Liver (tissue), 9 donors: ENCODE results near the gene RAB3A. TPM values are rescaled to one million over a fixed set of nuclear protein-coding genes. Genes with fewer than 3 reads are reported as not detected.

Source experiments
- DNase-seq: peaks from one replicate; pipeline ENCODE4 v3.0.0-alpha.2; 2017; ENCODE audit warnings: low spot score
- H3K27ac ChIP-seq, 2 donors: one replicate each; pipeline ENCODE4 v1.7.0; 2013; ENCODE audit warnings: inconsistent platforms in 2 of 2, low read length in 2 of 2, control low read depth in 1 of 2, low read depth in 1 of 2, mild to moderate bottlenecking in 1 of 2
- H3K27me3 ChIP-seq, 4 donors: one replicate each; pipeline versions ENCODE4 v1.6.1 to v1.7.0; 2013; ENCODE audit warnings: low read length in 3 of 4, inconsistent platforms in 1 of 4, mild to moderate bottlenecking in 1 of 4, moderate library complexity in 1 of 4; ENCODE audit not compliant: control insufficient read depth in 4 of 4, insufficient read depth in 4 of 4
- H3K36me3 ChIP-seq, 4 donors: one replicate each; pipeline versions ENCODE4 v1.6.1 to v1.7.0; 2013; ENCODE audit warnings: low read length in 3 of 4, mild to moderate bottlenecking in 3 of 4, low read depth in 1 of 4, moderate library complexity in 1 of 4; ENCODE audit not compliant: control insufficient read depth in 4 of 4, insufficient read depth in 3 of 4
- H3K4me1 ChIP-seq, 4 donors: one replicate each; pipeline versions ENCODE4 v1.6.1 to v1.7.0; 2013; ENCODE audit warnings: low read length in 3 of 4, mild to moderate bottlenecking in 3 of 4, moderate library complexity in 1 of 4; ENCODE audit not compliant: control insufficient read depth in 4 of 4, insufficient read depth in 4 of 4
- H3K4me3 ChIP-seq, 3 donors: one replicate each; pipeline versions ENCODE4 v1.6.1 to v1.7.0; 2013; ENCODE audit warnings: low read length in 3 of 3, control low read depth in 1 of 3, low read depth in 1 of 3, mild to moderate bottlenecking in 1 of 3
- H3K9ac ChIP-seq, 2 donors: one replicate each; pipeline ENCODE4 v1.7.0; 2013; ENCODE audit warnings: low read length in 2 of 2, mild to moderate bottlenecking in 2 of 2, moderate library complexity in 2 of 2, control low read depth in 1 of 2, low read depth in 1 of 2
- H3K9me3 ChIP-seq, 4 donors: one replicate each; pipeline versions ENCODE4 v1.6.1 to v1.7.0; 2013; ENCODE audit warnings: low read length in 3 of 4; ENCODE audit not compliant: control insufficient read depth in 4 of 4
- ATF3 ChIP-seq: IDR thresholded peaks from 2 replicates; pipeline ENCODE4 v1.6.1; 2016; ENCODE audit warnings: antibody characterized with exemption
- CTCF ChIP-seq: fragments of 150-350 bp; IDR thresholded peaks from 2 replicates; pipeline ENCODE4 v1.5.1; 2017; ENCODE audit warnings: improper control_type of control experiment, low read depth, low read length; ENCODE audit not compliant: missing input control
- EGR1 ChIP-seq, 2 donors: IDR thresholded peaks; 2 replicates each; pipeline ENCODE4 v1.6.1; 2016 to 2018; ENCODE audit warnings: antibody characterized with exemption in 2 of 2, low read depth in 2 of 2
- FOXA1 ChIP-seq: IDR thresholded peaks from 2 replicates; pipeline ENCODE4 v1.6.1; 2016; ENCODE audit warnings: antibody characterized with exemption
- FOXA2 ChIP-seq: IDR thresholded peaks from 2 replicates; pipeline ENCODE4 v1.6.1; 2016; ENCODE audit warnings: antibody characterized with exemption
- GABPA ChIP-seq, 2 donors: IDR thresholded peaks in 1 of 2; conservative IDR thresholded peaks in 1 of 2; 2 replicates each; pipeline ENCODE4 v1.6.1; 2016; ENCODE audit warnings: antibody characterized with exemption in 2 of 2, mild to moderate bottlenecking in 1 of 2, moderate library complexity in 1 of 2
- HNF4A ChIP-seq, 2 donors: conservative IDR thresholded peaks; 2 replicates each; pipeline ENCODE4 v1.6.1; 2016; ENCODE audit warnings: antibody characterized with exemption in 2 of 2, mild to moderate bottlenecking in 2 of 2
- HNF4G ChIP-seq: IDR thresholded peaks from 2 replicates; pipeline ENCODE4 v1.6.1; 2016; ENCODE audit warnings: antibody characterized with exemption
- JUND ChIP-seq, 2 donors: IDR thresholded peaks; 2 replicates each; pipeline ENCODE4 v1.6.1; 2016; ENCODE audit warnings: antibody characterized with exemption in 2 of 2
- MAX ChIP-seq: IDR thresholded peaks from 2 replicates; pipeline ENCODE4 v1.6.1; 2016; ENCODE audit warnings: antibody characterized with exemption
- NR2F2 ChIP-seq: IDR thresholded peaks from 2 replicates; pipeline ENCODE4 v1.6.1; 2016; ENCODE audit warnings: antibody characterized with exemption
- RAD21 ChIP-seq, 2 donors: IDR thresholded peaks; 2 replicates each; pipeline ENCODE4 v1.6.1; 2016; ENCODE audit warnings: antibody characterized with exemption in 2 of 2, mild to moderate bottlenecking in 2 of 2
- REST ChIP-seq: IDR thresholded peaks from 2 replicates; pipeline ENCODE4 v1.6.1; 2016; ENCODE audit warnings: antibody characterized with exemption, mild to moderate bottlenecking
- RXRA ChIP-seq, 2 donors: IDR thresholded peaks; 2 replicates each; pipeline ENCODE4 v1.6.1; 2017 to 2018; ENCODE audit warnings: antibody characterized with exemption in 2 of 2, mild to moderate bottlenecking in 1 of 2
- SP1 ChIP-seq: IDR thresholded peaks from 2 replicates; pipeline ENCODE4 v1.6.1; 2018; ENCODE audit warnings: antibody characterized with exemption, mild to moderate bottlenecking
- TAF1 ChIP-seq: conservative IDR thresholded peaks from 2 replicates; pipeline ENCODE4 v1.6.1; 2016; ENCODE audit warnings: antibody characterized with exemption, mild to moderate bottlenecking
- YY1 ChIP-seq: IDR thresholded peaks from 2 replicates; pipeline ENCODE4 v1.6.1; 2016; ENCODE audit warnings: antibody characterized with exemption, mild to moderate bottlenecking
- ZBTB33 ChIP-seq: IDR thresholded peaks from 2 replicates; pipeline ENCODE4 v1.6.1; 2016; ENCODE audit warnings: antibody characterized with exemption
- WGBS: extraction: QIAGEN DNeasy Blood & Tissue Kit; methylation state at CpG from one replicate; pipeline ENCODE4 v1.1.7; 2013; 5-methylcytosine and 5-hydroxymethylcytosine counted together
- polyA plus RNA-seq, 2 donors: library from polyadenylated mRNA; stranded (reverse) in 1 of 2; unstranded in 1 of 2; fragments of 200-250 nt in 1 of 2; fragments of >200 nt in 1 of 2; fragmentation: Nextera tagmentation in 1 of 2; extraction: Ambion mirVana in 1 of 2; gene quantifications; one replicate each; pipeline versions ENCODE4 v1.2.1 to v1.2.3, GENCODE V29; 2013 to 2015
- total RNA-seq, 2 donors: library from RNA; depleted of rRNA; stranded (reverse); fragments of >200 nt; gene quantifications; one replicate each; pipeline ENCODE4 v1.2.3, GENCODE V29; 2014
- donor health status: healthy.
- donor health status: healthy.
- donor health status: healthy.
- donor health status: healthy.
- donor health status: healthy.

RAB3A gene
- total and polyA plus RNA-seq, 4 donors = 0.33 to 1.7 (median 0.79) TPM

GRCh38 chr19:18167011-18167410, 36.8 kb downstream of the RAB3A start:
- WGBS = 96% methylated on average over 21 of the region's 21 CpGs
- Histone ChIP-seq H3K9ac (no peak overlapping the region), H3K4me1 (no peaks in the 10 kb centered on the region), H3K27me3 (no peaks in the 10 kb centered on the region), H3K4me3 (no peak overlapping the region), H3K9me3 (no peaks in the 10 kb centered on the region), H3K36me3 (peaks cover 9 to 43% (median 18%) of the 10 kb centered on the region in 4 donors), H3K27ac (no peak overlapping the region)
- no peak for DNase-seq
- TF ChIP-seq RAD21 (IDR thresholded peaks at IDR 0.05) (no peak), GABPA (IDR thresholded peaks at IDR 0.05 in 1 of 2, conservative IDR thresholded peaks at IDR 0.05 in 1 of 2) (no peak), EGR1 (IDR thresholded peaks at IDR 0.05; ENCODE audit: low read depth in 2 of 2) (no peak), MAX (no peak), YY1 (no peak), HNF4A (conservative IDR thresholded peaks at IDR 0.05) (no peak), JUND (IDR thresholded peaks at IDR 0.05) (no peak), CTCF (no peak), REST (no peak), FOXA2 (no peak), FOXA1 (no peak), HNF4G (no peak), ATF3 (no peak), RXRA (IDR thresholded peaks at IDR 0.05) (no peak), TAF1 (no peak), NR2F2 (no peak), ZBTB33 (no peak), SP1 (no peak)
